Measurements from ENCODE around the gene GABPB2.

The GABPB2 gene

GRCh38 chr1:151070474-151071276 is at the start of gene GABPB2:
TSS of gene GABPB2 (plus strand) at chr1:151070761. CDS start at chr1:151088190, 17,429 bp downstream.
- Histone ChIP-seq H3K27me3 (no peaks in the 10 kb centered on the region), H3K9me3 (no peaks in the 10 kb centered on the region), H3K4me1 (peaks cover 49% of the 10 kb centered on the region), H3K4me3 (peak within 1 kb of the TSS; percentile 78), H3K36me3 (peaks cover 43% of the 10 kb centered on the region), H3K9ac (peak within 1 kb of the TSS; percentile 92), H3K27ac (peak within 1 kb of the TSS; percentile 96), H3K4me2 (peak within 1 kb of the TSS; percentile 89), H4K20me1 (no peaks in the 10 kb centered on the region)
- no peak for TF ChIP-seq Cebpa-rat (IDR thresholded peaks at IDR 0.05)

GRCh38 chr1:151024540-151025146 is 45.9 kb upstream of the GABPB2 start:
- TF ChIP-seq Cebpa-rat (IDR thresholded peaks at IDR 0.05) = no peak
- H3K9me3 ChIP-seq = no peaks in the 10 kb centered on the region

GRCh38 chr1:151026460-151026859 is 44.1 kb upstream of the GABPB2 start:
- Histone ChIP-seq H3K27me3 (no peaks in the 10 kb centered on the region), H3K4me3 (no peak overlapping the region), H4K20me1 (no peaks in the 10 kb centered on the region), H3K9me3 (no peaks in the 10 kb centered on the region), H3K4me1 (no peaks in the 10 kb centered on the region), H3K4me2 (no peak overlapping the region), H3K27ac (no peak overlapping the region), H3K9ac (no peak overlapping the region), H3K36me3 (peaks cover 96% of the 10 kb centered on the region)
- no peak for TF ChIP-seq Cebpa-rat (IDR thresholded peaks at IDR 0.05)

More at GRCh38 chr1:151024540-151025146, 45.9 kb upstream of the GABPB2 start:
- no peak overlapping the region for H3K4me2 ChIP-seq
- H3K36me3 ChIP-seq = peaks cover 89% of the 10 kb centered on the region
- no peak overlapping the region for H3K27ac ChIP-seq
- no peaks in the 10 kb centered on the region for H3K4me1 ChIP-seq
- H3K27me3 ChIP-seq = no peaks in the 10 kb centered on the region
- no peak overlapping the region for H3K4me3 ChIP-seq
- H4K20me1 ChIP-seq = no peaks in the 10 kb centered on the region
- H3K9ac ChIP-seq = no peak overlapping the region

GRCh38 chr1:151032164-151032563 is 38.4 kb upstream of the GABPB2 start:
- no peaks in the 10 kb centered on the region for H3K9me3 ChIP-seq
- no peak overlapping the region for H3K9ac ChIP-seq
- H3K27ac ChIP-seq = no peak overlapping the region
- no peaks in the 10 kb centered on the region for H3K4me1 ChIP-seq
- no peak overlapping the region for H3K4me3 ChIP-seq
- no peaks in the 10 kb centered on the region for H4K20me1 ChIP-seq
- TF ChIP-seq Cebpa-rat (IDR thresholded peaks at IDR 0.05) = no peak
- H3K36me3 ChIP-seq = peaks cover 94% of the 10 kb centered on the region
- no peaks in the 10 kb centered on the region for H3K27me3 ChIP-seq
- no peak overlapping the region for H3K4me2 ChIP-seq

GRCh38 chr1:151035167-151035566 is 35.4 kb upstream of the GABPB2 start:
- no peaks in the 10 kb centered on the region for H3K27me3 ChIP-seq
- TF ChIP-seq Cebpa-rat (IDR thresholded peaks at IDR 0.05) = no peak
- no peaks in the 10 kb centered on the region for H4K20me1 ChIP-seq
- H3K4me1 ChIP-seq = no peaks in the 10 kb centered on the region
- no peak overlapping the region for H3K4me2 ChIP-seq
- H3K27ac ChIP-seq = no peak overlapping the region
- no peak overlapping the region for H3K4me3 ChIP-seq
- peaks cover 69% of the 10 kb centered on the region for H3K36me3 ChIP-seq
- H3K9ac ChIP-seq = no peak overlapping the region
- H3K9me3 ChIP-seq = no peaks in the 10 kb centered on the region

GRCh38 chr1:151036356-151036755 is 34.2 kb upstream of the GABPB2 start, which contains the start of gene BNIPL:
TSS of gene BNIPL (plus strand) at chr1:151036586. CDS start at chr1:151036726, 140 bp downstream.
- Histone ChIP-seq H3K9ac (no peak within 1 kb of the TSS), H3K27me3 (no peaks in the 10 kb centered on the region), H3K4me3 (no peak within 1 kb of the TSS), H3K4me2 (no peak within 1 kb of the TSS), H3K9me3 (no peaks in the 10 kb centered on the region), H4K20me1 (no peaks in the 10 kb centered on the region), H3K36me3 (peaks cover 57% of the 10 kb centered on the region), H3K27ac (no peak within 1 kb of the TSS), H3K4me1 (no peaks in the 10 kb centered on the region)
- TF ChIP-seq Cebpa-rat (IDR thresholded peaks at IDR 0.05) = no peak

GRCh38 chr1:151037032-151037431 is 33.5 kb upstream of the GABPB2 start:
- no peak for TF ChIP-seq Cebpa-rat (IDR thresholded peaks at IDR 0.05)
- no peaks in the 10 kb centered on the region for H3K9me3 ChIP-seq
- H3K9ac ChIP-seq = no peak overlapping the region
- no peaks in the 10 kb centered on the region for H4K20me1 ChIP-seq
- H3K36me3 ChIP-seq = peaks cover 50% of the 10 kb centered on the region
- no peak overlapping the region for H3K4me3 ChIP-seq
- no peak overlapping the region for H3K27ac ChIP-seq
- no peak overlapping the region for H3K4me2 ChIP-seq
- H3K4me1 ChIP-seq = no peaks in the 10 kb centered on the region
- H3K27me3 ChIP-seq = no peaks in the 10 kb centered on the region

GRCh38 chr1:151039521-151039920 is 31.0 kb upstream of the GABPB2 start:
- H3K36me3 ChIP-seq = peaks cover 41% of the 10 kb centered on the region
- no peak overlapping the region for H3K4me2 ChIP-seq
- no peaks in the 10 kb centered on the region for H3K9me3 ChIP-seq
- H4K20me1 ChIP-seq = no peaks in the 10 kb centered on the region
- TF ChIP-seq Cebpa-rat (IDR thresholded peaks at IDR 0.05) = no peak
- H3K4me3 ChIP-seq = no peak overlapping the region
- no peaks in the 10 kb centered on the region for H3K27me3 ChIP-seq
- no peak overlapping the region for H3K9ac ChIP-seq
- no peaks in the 10 kb centered on the region for H3K4me1 ChIP-seq
- H3K27ac ChIP-seq = no peak overlapping the region

GRCh38 chr1:151043163-151043562 is 27.4 kb upstream of the GABPB2 start:
- H3K4me1 ChIP-seq = peaks cover 7% of the 10 kb centered on the region; the same call in 1 of the 2 replicates
- H3K4me2 ChIP-seq = no peak overlapping the region
- no peaks in the 10 kb centered on the region; the same call in 1 of the 2 replicates for H3K9me3 ChIP-seq
- no peak overlapping the region for H3K9ac ChIP-seq
- no peak overlapping the region for H3K27ac ChIP-seq
- peaks cover 25% of the 10 kb centered on the region for H4K20me1 ChIP-seq
- no peak overlapping the region for H3K4me3 ChIP-seq
- no peak for TF ChIP-seq Cebpa-rat (IDR thresholded peaks at IDR 0.05)
- peaks cover 15% of the 10 kb centered on the region for H3K36me3 ChIP-seq
- peaks cover 26% of the 10 kb centered on the region for H3K27me3 ChIP-seq

GRCh38 chr1:151047591-151047924 is 23.0 kb upstream of the GABPB2 start, which contains the start of gene C1orf56:
TSS of gene C1orf56 (plus strand) at chr1:151047751. CDS start at chr1:151047848, 97 bp downstream.
- no peak for TF ChIP-seq Cebpa-rat (IDR thresholded peaks at IDR 0.05)
- Histone ChIP-seq H3K27ac (no peak within 1 kb of the TSS), H3K9me3 (peaks cover 5% of the 10 kb centered on the region; the same call in 1 of the 2 replicates)

More at GRCh38 chr1:151047591-151047924, 23.0 kb upstream of the GABPB2 start, which contains the start of gene C1orf56:
- Histone ChIP-seq H3K4me3 (peak within 1 kb of the TSS; percentile 62), H3K4me1 (peaks cover 11% of the 10 kb centered on the region; the same call in 1 of the 2 replicates), H3K4me2 (peak within 1 kb of the TSS; percentile 73), H3K27me3 (peaks cover 47% of the 10 kb centered on the region), H4K20me1 (peaks cover 61% of the 10 kb centered on the region), H3K36me3 (peaks cover 49% of the 10 kb centered on the region), H3K9ac (0 out of 2 replicates have a peak within 1 kb of the TSS, but pooled peaks have one; percentile 5)
